ENCODE results near the gene GNAO1.
"Not testable (repeated sequence)": the region's sequence is repeated elsewhere in the genome, so short reads cannot be mapped to it uniquely, and the experiment has no call there.

GRCh38 chr16:56380778-56381485 lies 189.6 kb downstream of the GNAO1 start:
- TF ChIP-seq CTCF, POLR2A, EP300, POLR2AphosphoS5 (IDR thresholded peaks at IDR 0.05): not testable (repeated sequence)
